SU-DHL-6 (cell line): ENCODE measurements around the gene ZFAND3.

Experiments used
- H2AFZ ChIP-seq: fragments of 200-600 bp; sonication (generic); 2 replicates; pipeline ENCODE4 v1.6.1; 2014; ENCODE audit warnings: low read depth, mild to moderate bottlenecking, moderate library complexity, mixed read lengths, antibody characterized with exemption, low read length; ENCODE audit not compliant: severe bottlenecking
- H3F3A ChIP-seq: fragments of 200-600 bp; shearing (Covaris generic); 2 replicates; pipeline ENCODE4 v1.6.0; 2016; ENCODE audit warnings: antibody characterized with exemption, mild to moderate bottlenecking; ENCODE audit not compliant: insufficient read depth
- H3K27ac ChIP-seq: fragments of 200-600 bp; sonication (generic); 2 replicates; pipeline ENCODE4 v1.5.1; 2016; ENCODE audit warnings: low read depth, mild to moderate bottlenecking, low read length, moderate library complexity, mixed read lengths
- H3K27me3 ChIP-seq: fragments of 200-600 bp; sonication (generic), shearing (Covaris generic); 2 replicates; pipeline ENCODE4 v1.6.0; 2014; ENCODE audit warnings: mild to moderate bottlenecking, low read length
- H3K36me3 ChIP-seq: fragments of 200-600 bp; sonication (generic); 2 replicates; pipeline ENCODE4 v1.6.1; 2014; ENCODE audit warnings: mild to moderate bottlenecking, low read length, mixed read lengths
- H3K4me2 ChIP-seq: fragments of 300-600, 200-600 bp; shearing (Covaris generic), sonication (generic); 2 replicates; pipeline ENCODE4 v1.6.0; 2014; ENCODE audit warnings: low read length, low read depth, mild to moderate bottlenecking; ENCODE audit not compliant: poor library complexity, severe bottlenecking
- H3K4me3 ChIP-seq: fragments of 200-600 bp; sonication (generic); 2 replicates; pipeline ENCODE4 v1.5.1; 2014; ENCODE audit warnings: antibody characterized with exemption, low read length, mild to moderate bottlenecking, mixed read lengths; ENCODE audit not compliant: insufficient read depth, poor library complexity, severe bottlenecking
- H3K79me2 ChIP-seq: fragments of 200-600 bp; sonication (generic); 2 replicates; pipeline ENCODE4 v1.6.1; 2014; ENCODE audit warnings: mild to moderate bottlenecking, low read length, moderate library complexity; ENCODE audit not compliant: insufficient read depth
- H3K9ac ChIP-seq: fragments of 200-600 bp; sonication (generic); 2 replicates; pipeline ENCODE4 v1.7.0; 2014; ENCODE audit warnings: mild to moderate bottlenecking, low read length
- H3K9me2 ChIP-seq: fragments of 200-600 bp; sonication (generic); replicated peaks from 2 replicates; pipeline ENCODE4 v1.6.1; 2014; ENCODE audit warnings: low read length; ENCODE audit not compliant: insufficient read depth
- H3K9me3 ChIP-seq: fragments of 200-600 bp; sonication (generic); 2 replicates; pipeline ENCODE4 v1.6.1; 2014; ENCODE audit warnings: low read length, mixed read lengths; ENCODE audit not compliant: insufficient read depth
- H4K20me1 ChIP-seq: fragments of 200-600 bp; sonication (generic); 2 replicates; pipeline ENCODE4 v1.6.1; 2014; ENCODE audit warnings: low read depth, mild to moderate bottlenecking, antibody characterized with exemption, low read length, moderate library complexity, mixed read lengths
- CTCF ChIP-seq: fragments of 200-600 bp; sonication (generic); IDR thresholded peaks from one replicate; pipeline ENCODE4 v1.5.1; 2017; ENCODE audit warnings: antibody characterized with exemption, mild to moderate bottlenecking, low read length, moderate library complexity; ENCODE audit not compliant: insufficient read depth, poor library complexity, severe bottlenecking
- EZH2phosphoT487 ChIP-seq: fragments of 200-600 bp; sonication (generic), shearing (Covaris generic); conservative IDR thresholded peaks from 2 replicates; pipeline ENCODE4 v1.6.1; 2018; ENCODE audit warnings: mild to moderate bottlenecking, antibody characterized with exemption, low read length, moderate library complexity, mixed read lengths

The ZFAND3 gene

GRCh38 chr6:37965964-37966676 is 146.6 kb downstream of the ZFAND3 start:
- TF ChIP-seq EZH2phosphoT487 (no peak), CTCF (no peak)
- Histone ChIP-seq H3K9me3 (no peaks in the 10 kb centered on the region), H3K27ac (no peak overlapping the region), H3F3A (no peaks in the 10 kb centered on the region), H3K4me3 (no peak overlapping the region), H3K36me3 (no peaks in the 10 kb centered on the region), H3K9me2 (no peaks in the 10 kb centered on the region), H3K79me2 (0 out of 2 replicates have a peak, but pooled peaks cover 2% of the 10 kb centered on the region), H3K27me3 (no peaks in the 10 kb centered on the region), H3K4me2 (no peak overlapping the region), H2AFZ (no peak overlapping the region), H3K9ac (no peak overlapping the region), H4K20me1 (no peaks in the 10 kb centered on the region)

- H3K79me2 ChIP-seq, result 0 out of 2 replicates have a peak, but pooled peaks cover 4% of the 10 kb centered on the region
- no peak overlapping the region for H3K4me2 ChIP-seq
- no peak overlapping the region for H3K27ac ChIP-seq
- TF ChIP-seq EZH2phosphoT487 (no peak), CTCF (no peak)
- no peaks in the 10 kb centered on the region for H3K27me3 ChIP-seq
- H3K4me3 ChIP-seq, result no peak overlapping the region
- H4K20me1 ChIP-seq, result no peaks in the 10 kb centered on the region
- H3F3A ChIP-seq, result no peaks in the 10 kb centered on the region
- H3K36me3 ChIP-seq, result no peaks in the 10 kb centered on the region
- no peak overlapping the region for H3K9ac ChIP-seq
- H2AFZ ChIP-seq, result no peak overlapping the region
- H3K9me3 ChIP-seq, result no peaks in the 10 kb centered on the region
- no peaks in the 10 kb centered on the region for H3K9me2 ChIP-seq
These were observed 147.3 kb downstream of the ZFAND3 start for GRCh38 chr6:37966801-37967200.

- H3K36me3 ChIP-seq, result no peaks in the 10 kb centered on the region
- TF ChIP-seq CTCF (no peak), EZH2phosphoT487 (no peak)
- no peak overlapping the region for H3K4me3 ChIP-seq
- H3K79me2 ChIP-seq, result 0 out of 2 replicates have a peak, but pooled peaks cover 4% of the 10 kb centered on the region
- no peak overlapping the region for H3K4me2 ChIP-seq
- H3K9me2 ChIP-seq, result no peaks in the 10 kb centered on the region
- no peak overlapping the region for H3K27ac ChIP-seq
- no peak overlapping the region for H2AFZ ChIP-seq
- no peaks in the 10 kb centered on the region for H4K20me1 ChIP-seq
- no peaks in the 10 kb centered on the region for H3K9me3 ChIP-seq
- no peaks in the 10 kb centered on the region; the same call in 1 of the 2 replicates for H3F3A ChIP-seq
- no peak overlapping the region for H3K9ac ChIP-seq
- H3K27me3 ChIP-seq, result no peaks in the 10 kb centered on the region
These were observed 148.1 kb downstream of the ZFAND3 start for GRCh38 chr6:37967651-37968050.
